Lung (tissue), 12 donors: ENCODE measurements around the gene AKAP13. TPM values are rescaled to one million over a fixed set of nuclear protein-coding genes. Genes with fewer than 3 reads are reported as not detected.

Experiments
- ATAC-seq: fragments of 200-7000 bp; cut with Tn5 transposase; one replicate; pipeline ENCODE4 v1.9.1; 2020; ENCODE audit warnings: moderate number of reproducible peaks; ENCODE audit not compliant: insufficient read depth, low FRiP score
- DNase-seq, 3 donors: peaks; one replicate each; pipeline ENCODE4 v3.0.0-alpha.2; 2013 to 2017
- H3K27ac ChIP-seq, 2 donors: one replicate each; pipeline ENCODE4 v1.5.1; 2013; ENCODE audit warnings: mild to moderate bottlenecking in 2 of 2, moderate library complexity in 2 of 2, control low read depth in 1 of 2, inconsistent platforms in 1 of 2, low read depth in 1 of 2, low read length in 1 of 2
- H3K27me3 ChIP-seq, 3 donors: one replicate each; pipeline ENCODE4 v1.5.1; 2013; ENCODE audit warnings: low read length in 2 of 3; ENCODE audit not compliant: control insufficient read depth in 3 of 3, insufficient read depth in 3 of 3
- H3K36me3 ChIP-seq, 4 donors: one replicate each; pipeline ENCODE4 v1.5.1; 2013; ENCODE audit warnings: low read length in 4 of 4, mild to moderate bottlenecking in 1 of 4, moderate library complexity in 1 of 4; ENCODE audit not compliant: control insufficient read depth in 4 of 4, insufficient read depth in 4 of 4
- H3K4me1 ChIP-seq, 5 donors: one replicate each; pipeline ENCODE4 v1.5.1; 2013; ENCODE audit warnings: low read length in 5 of 5, mild to moderate bottlenecking in 2 of 5, moderate library complexity in 1 of 5; ENCODE audit not compliant: control insufficient read depth in 5 of 5, insufficient read depth in 5 of 5
- H3K4me3 ChIP-seq: one replicate; pipeline ENCODE4 v1.5.1; 2013; ENCODE audit warnings: mild to moderate bottlenecking, control low read depth, moderate library complexity
- H3K9ac ChIP-seq, 2 donors: one replicate each; pipeline ENCODE4 v1.5.1; 2013; ENCODE audit warnings: low read length in 2 of 2, control low read depth in 1 of 2; ENCODE audit not compliant: insufficient read depth in 1 of 2
- H3K9me3 ChIP-seq, 4 donors: one replicate each; pipeline ENCODE4 v1.5.1; 2013; ENCODE audit warnings: low read length in 3 of 4, mild to moderate bottlenecking in 1 of 4, moderate library complexity in 1 of 4; ENCODE audit not compliant: control insufficient read depth in 4 of 4, insufficient read depth in 3 of 4
- CTCF ChIP-seq: IDR thresholded peaks from 2 replicates; pipeline ENCODE4 v1.5.1; 2012; ENCODE audit warnings: mild to moderate bottlenecking; ENCODE audit errors: control extremely low read depth, extremely low read depth
- WGBS, 2 donors: extraction: QIAGEN DNeasy Blood & Tissue Kit; methylation state at CpG; one replicate each; pipeline ENCODE4 v1.1.7; 2013; 5-methylcytosine and 5-hydroxymethylcytosine counted together
- polyA plus RNA-seq, 2 donors: library from polyadenylated mRNA; stranded (reverse); fragments of 200-250 nt; gene quantifications; one replicate each; pipeline ENCODE4 v1.2.1, GENCODE V29; 2013
- total RNA-seq, 2 donors: library from RNA; depleted of rRNA in 1 of 2; stranded (reverse); fragments of >200 nt in 1 of 2; gene quantifications; one replicate each; pipeline ENCODE4 v1.2.1, GENCODE V29; 2014 to 2021
- donor health status: control.
- donor health status: control.
- donor health status: Bipolar disorder and iron deficiency.
- donor health status: healthy.
- donor health status: DM: yes; HTN: yes; CAD: no.

The AKAP13 gene
- total and polyA plus RNA-seq, 4 donors = 102 to 1,115 (median 259) TPM

- no peak overlapping the region for H3K9ac ChIP-seq
- peaks cover 0 to 30% (median 10%) of the 10 kb centered on the region in 5 donors for H3K4me1 ChIP-seq
- peak in 2 of 3 donors; percentile 44 to 59 for DNase-seq
Observed at GRCh38 chr15:85333132-85333831, 47.1 kb upstream of the AKAP13 start.

GRCh38 chr15:85334241-85334640 lies 46.2 kb upstream of the AKAP13 start:
- DNase-seq = no peak
- Histone ChIP-seq H3K4me1 (peaks cover 0 to 30% (median 10%) of the 10 kb centered on the region in 5 donors), H3K27me3 (no peaks in the 10 kb centered on the region), H3K9ac (no peak overlapping the region), H3K4me3 (no peak overlapping the region), H3K27ac (peak overlapping the region in 1 of 2 donors; percentile 89), H3K36me3 (no peaks in the 10 kb centered on the region), H3K9me3 (no peaks in the 10 kb centered on the region)
- ATAC-seq = no peak
- WGBS, 2 donors = 95 to 98% methylated on average over 6 of the region's 6 CpGs
- no peak for TF ChIP-seq CTCF

More at GRCh38 chr15:85333132-85333831, 47.1 kb upstream of the AKAP13 start:
- Histone ChIP-seq H3K27me3 (no peaks in the 10 kb centered on the region), H3K27ac (peak overlapping the region; percentile 12 to 89), H3K4me3 (no peak overlapping the region), H3K36me3 (no peaks in the 10 kb centered on the region), H3K9me3 (no peaks in the 10 kb centered on the region)
- ATAC-seq = no peak
- 70 to 75% methylated on average over 6 of the region's 6 CpGs for WGBS, 2 donors
- no peak for TF ChIP-seq CTCF

- Histone ChIP-seq H3K4me3 (no peak overlapping the region), H3K9ac (no peak overlapping the region), H3K36me3 (no peaks in the 10 kb centered on the region), H3K27me3 (no peaks in the 10 kb centered on the region), H3K4me1 (peaks cover 0 to 38% (median 10%) of the 10 kb centered on the region in 5 donors), H3K9me3 (no peaks in the 10 kb centered on the region), H3K27ac (peak overlapping the region in 1 of 2 donors; percentile 66)
- TF ChIP-seq CTCF = no peak
- no peak for ATAC-seq
- DNase-seq = peak; percentile 65 to 95 (median 94)
- 74 to 87% methylated on average over 13 of the region's 13 CpGs for WGBS, 2 donors
Observed at GRCh38 chr15:85335193-85335942, 45.0 kb upstream of the AKAP13 start.
